GM19240 (cell line): Measurements from ENCODE around the gene USH1G.

Source experiments
- DNase-seq: peaks from one replicate; pipeline ENCODE4 v3.0.0; 2011; ENCODE audit warnings: low spot score; ENCODE audit not compliant: insufficient read length

USH1G gene

DNA sequence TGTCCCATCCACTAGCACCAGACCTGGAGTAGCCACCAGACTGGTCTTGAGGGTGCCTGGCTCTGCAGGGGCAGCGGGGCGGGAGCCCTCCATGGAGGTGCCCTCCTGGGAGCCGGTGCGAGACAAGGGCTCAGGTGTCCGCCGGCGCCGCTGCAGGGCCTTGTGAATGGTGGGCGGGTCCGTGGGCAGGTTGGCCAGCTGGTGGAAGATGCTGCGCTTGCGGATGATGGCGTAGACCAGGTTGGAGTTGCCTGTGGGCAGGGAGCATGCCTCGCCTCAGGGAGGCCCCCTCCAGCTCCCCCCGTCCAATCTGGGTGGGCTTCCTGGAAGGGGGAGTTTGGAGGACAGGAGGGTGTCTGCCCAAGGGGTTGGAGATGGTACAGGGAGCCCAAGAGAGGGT, 31.1 kb upstream of the USH1G start:
- no peak for DNase-seq

DNA sequence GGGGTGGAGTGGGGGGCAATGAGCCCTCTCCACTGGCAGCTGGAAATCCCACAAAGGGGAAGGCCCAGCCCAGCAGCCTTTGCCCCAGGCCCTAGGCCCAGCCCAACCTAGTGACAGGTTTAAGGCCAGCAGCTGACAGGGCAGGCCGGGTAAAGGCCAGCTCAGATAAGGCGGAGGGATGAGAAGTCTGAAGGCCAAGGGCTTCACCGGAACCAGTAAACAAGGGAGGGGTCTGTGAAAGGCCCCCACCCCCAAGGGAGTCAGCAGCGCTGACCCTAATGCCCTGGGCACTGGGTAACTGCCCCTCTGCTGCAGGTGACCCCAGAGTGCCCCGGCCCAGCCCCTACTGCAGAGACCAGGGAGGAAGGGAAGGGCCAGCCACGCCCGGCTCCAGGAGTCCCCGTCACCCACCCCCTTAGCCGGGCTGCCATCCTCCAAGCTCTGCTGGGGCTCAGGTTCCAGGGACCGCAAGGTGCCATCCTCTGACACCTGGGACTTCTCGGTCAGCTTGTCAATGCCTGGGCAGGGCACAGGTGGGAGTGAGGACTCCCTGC, 30.2 kb upstream of the USH1G start:
- DNase-seq, result no peak

DNA sequence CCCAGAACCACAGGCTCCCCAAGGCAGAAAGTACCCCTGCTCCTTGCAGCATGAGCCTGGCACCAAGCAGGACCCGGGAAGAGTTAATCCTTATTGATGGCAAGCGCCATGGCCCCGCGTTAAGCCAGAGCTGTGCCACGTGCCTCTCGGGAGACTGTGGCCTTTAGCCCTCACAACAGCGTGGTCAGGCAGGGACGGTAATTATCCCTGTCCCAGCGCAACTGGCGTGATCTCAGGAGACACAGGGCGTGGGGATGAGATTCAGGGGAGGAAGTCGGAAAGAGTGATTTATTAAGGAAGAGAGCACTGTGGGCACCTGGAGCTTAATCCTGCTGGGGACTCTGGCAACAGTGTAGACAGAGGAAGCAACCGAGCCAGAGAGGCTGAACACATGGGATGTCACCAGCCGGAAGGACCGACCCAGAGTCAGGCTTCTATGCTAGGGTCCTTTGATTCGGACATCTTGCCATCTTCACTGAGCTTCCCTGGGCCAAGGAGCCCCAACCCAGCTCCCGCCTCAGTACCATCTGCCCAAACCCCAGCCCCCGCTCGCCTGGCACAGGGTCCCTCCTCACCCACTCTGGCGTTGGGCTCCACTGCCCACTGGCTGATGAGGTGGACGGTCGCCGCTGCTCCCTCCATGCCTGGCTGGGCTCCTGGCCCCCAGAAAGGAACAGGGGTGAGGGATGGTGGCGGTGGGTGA, 29.5 kb upstream of the USH1G start:
- DNase-seq, result no peak

GRCh38 chr17:74951680-74952421, 28.8 kb upstream of the USH1G start:
- no peak for DNase-seq

- no peak for DNase-seq
Measured at GRCh38 chr17:74951065-74951464, 28.0 kb upstream of the USH1G start.

- DNase-seq, result no peak
Measured at GRCh38 chr17:74950207-74950606, 27.2 kb upstream of the USH1G start.

- DNase-seq, result no peak
Measured at GRCh38 chr17:74949455-74950115, 26.5 kb upstream of the USH1G start.

GRCh38 chr17:74947041-74947754, 24.1 kb upstream of the USH1G start:
- DNase-seq, result no peak

GRCh38 chr17:74946641-74947040, 23.6 kb upstream of the USH1G start:
- no peak for DNase-seq

DNA sequence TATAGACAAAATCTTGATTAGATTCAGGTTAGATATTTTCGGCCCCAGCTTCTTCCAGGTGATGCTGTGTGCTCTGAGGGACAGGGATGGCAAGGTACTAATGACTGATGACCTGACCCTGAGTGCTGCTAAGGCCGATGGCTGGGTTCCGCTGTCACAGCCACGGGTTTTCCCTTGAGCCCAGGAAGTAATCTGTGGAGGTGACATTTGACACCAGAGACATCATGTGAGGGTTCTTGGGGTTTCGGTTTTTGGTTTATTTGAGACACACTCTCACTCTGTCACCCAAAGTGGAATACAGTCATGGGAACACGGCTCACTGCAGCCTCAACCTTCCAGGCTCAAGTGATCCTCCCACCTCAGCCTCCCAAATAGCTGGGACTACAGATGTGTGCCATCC, 22.5 kb upstream of the USH1G start:
- DNase-seq, result peak; percentile 47

DNA sequence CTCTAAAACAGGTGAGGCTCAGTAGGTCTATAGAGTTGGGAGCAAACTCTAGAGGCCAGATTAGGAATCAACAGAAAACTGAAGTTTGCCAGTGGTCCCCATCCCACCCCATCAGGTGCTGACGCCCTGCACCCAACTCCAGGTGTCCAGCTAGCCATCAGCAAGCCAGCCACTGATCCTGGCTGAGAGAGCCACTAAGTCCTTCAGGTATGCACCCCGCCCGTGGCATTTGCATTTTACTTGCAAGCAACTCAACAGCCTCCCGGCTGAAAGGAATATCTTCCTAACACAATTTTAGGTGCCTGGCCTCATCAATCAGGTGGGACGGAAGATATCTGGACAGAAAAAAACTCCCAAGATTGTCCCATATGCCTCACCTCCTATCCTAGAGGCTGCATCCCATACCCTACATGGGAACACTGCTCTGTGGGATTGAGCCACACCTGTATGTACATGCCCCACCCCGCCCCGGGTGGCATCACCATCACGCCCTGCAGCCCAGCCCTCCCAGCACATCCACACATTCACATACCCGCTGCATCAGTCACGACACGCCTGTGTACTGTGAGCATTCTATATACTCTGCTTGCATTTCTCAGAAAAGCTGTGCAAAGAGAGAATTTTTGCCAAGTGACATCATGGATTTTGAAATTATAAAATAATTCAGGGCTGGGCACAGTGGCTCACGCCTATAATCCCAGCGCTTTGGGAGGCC, 20.9 kb upstream of the USH1G start:
- no peak for DNase-seq

- no peak for DNase-seq
Measured at GRCh38 chr17:74941128-74941725, 18.2 kb upstream of the USH1G start.

DNA sequence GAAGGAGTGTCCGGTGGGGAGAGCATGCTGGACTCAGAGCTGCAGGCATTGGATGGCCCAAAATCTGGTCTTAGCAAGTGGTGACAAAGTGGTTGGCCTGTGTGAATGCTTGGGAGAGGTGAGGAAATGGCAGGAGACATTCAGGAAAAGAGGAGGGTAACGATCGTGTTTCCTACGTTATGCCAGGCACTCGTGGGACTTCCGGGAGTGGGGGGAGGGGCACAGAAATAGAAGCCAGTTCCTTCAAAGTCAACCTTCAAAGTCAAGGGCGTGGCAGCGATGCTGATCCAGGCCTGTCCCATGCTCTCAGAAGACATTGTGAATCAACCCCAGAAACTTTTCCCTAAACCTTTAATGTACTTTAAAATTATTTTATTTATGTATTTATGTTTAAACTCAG, 16.5 kb upstream of the USH1G start:
- DNase-seq, result no peak

DNA sequence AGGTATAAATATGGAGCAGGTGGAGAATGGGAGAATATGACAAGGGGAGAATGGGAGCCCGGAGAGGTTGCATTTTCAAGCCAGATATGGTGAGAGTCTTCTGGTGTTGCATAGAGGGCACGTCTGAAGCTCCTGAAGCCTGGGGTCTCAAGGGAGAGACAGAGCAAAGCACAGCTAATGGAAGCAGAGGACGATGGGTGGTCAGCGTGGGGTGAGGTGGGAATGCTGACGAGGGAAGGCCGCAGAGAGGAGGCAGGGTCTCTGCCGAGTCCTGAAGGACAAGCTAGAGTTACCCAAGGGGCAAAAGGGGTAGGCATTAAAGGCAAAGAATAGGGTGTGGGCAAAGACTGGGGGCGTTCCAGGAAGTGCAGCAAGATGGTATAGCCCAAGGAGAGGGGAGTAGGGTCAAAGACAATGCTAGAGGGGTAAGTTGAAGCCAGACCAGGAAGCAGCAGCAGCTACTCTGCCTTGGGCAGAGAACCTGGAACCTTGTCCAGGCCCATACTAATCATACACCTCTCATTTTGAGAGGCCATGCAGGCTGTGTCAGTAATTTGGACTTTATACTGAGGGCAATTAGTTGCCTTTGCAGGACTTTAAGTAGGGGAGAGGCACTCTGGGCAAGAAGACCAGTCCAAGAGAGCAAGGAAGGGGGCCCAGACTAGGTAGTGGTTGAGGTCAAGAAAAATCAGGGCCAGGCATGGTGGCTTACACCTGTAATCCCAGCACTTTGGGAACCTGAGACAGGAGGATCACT, 15.3 kb upstream of the USH1G start:
- no peak for DNase-seq

DNA sequence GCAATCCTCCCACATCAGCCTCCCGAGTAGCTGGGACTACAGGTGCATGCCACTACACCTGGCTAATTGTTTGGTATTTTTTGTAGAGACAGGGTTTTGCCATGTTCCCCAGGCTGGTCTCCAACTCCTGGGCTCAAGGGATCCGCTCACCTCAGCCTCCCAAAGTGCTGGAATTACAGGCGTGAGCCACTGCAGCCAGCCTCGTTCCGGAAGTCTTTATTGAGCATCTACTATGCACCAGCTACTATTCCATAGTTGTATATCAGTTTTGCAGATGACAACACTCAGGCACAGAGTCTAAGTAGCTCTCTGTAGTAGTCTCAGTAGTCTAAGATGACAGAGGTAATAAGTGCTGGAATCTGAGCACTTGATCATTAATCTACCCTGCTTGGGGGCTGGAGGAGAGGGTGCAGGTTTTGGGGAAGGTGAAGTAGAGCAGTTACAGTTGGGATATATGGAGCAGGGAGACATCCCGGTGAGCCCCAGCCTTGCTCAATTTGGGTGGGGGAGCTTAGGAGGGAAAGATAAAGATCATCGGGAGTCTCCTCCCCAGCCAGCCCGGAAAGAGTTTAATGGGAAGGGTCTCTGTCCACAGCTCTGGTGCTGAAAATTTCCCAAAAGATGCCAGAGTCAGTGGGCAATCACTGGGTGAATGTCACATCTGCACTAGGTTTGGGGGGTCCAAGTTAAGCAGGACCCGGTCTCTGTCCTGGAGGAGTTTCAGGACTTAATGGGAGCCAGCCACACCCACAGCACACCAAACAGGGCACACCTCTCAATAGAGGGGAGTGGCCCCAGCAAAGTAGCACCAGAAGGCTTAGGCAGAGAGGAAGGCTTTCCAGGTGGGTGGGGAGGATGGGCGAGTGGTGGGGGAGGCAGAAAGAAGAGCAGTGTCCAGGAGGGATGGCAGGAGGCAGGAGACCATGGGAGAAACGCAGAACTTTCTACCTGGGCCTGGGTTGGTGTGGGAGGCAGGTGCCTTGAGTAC, 14.3 kb upstream of the USH1G start:
- no peak for DNase-seq

DNA sequence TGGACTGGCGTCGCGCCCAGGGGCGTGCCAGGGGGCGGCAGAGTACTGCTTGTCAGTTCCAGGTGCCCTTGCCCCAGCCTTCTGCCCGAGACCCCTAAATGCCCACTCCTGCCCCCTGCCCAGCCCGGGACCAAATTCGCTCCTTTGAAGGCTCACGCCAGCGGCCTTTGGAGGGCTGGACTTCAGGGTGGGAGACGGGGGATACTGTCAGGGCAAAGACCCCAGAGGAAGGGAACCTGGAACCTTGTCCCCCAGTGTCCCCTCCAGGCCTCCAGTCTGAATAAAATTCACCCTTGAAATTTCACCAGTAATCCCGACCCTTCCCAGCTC, 13.4 kb upstream of the USH1G start:
- no peak for DNase-seq

- DNase-seq, result no peak
Measured at GRCh38 chr17:74935585-74936469, 12.8 kb upstream of the USH1G start, which contains the start of gene OTOP3. OTOP3 (plus strand) TSS chr17:74935898; CDS start chr17:74935922, 24 bp downstream.

DNA sequence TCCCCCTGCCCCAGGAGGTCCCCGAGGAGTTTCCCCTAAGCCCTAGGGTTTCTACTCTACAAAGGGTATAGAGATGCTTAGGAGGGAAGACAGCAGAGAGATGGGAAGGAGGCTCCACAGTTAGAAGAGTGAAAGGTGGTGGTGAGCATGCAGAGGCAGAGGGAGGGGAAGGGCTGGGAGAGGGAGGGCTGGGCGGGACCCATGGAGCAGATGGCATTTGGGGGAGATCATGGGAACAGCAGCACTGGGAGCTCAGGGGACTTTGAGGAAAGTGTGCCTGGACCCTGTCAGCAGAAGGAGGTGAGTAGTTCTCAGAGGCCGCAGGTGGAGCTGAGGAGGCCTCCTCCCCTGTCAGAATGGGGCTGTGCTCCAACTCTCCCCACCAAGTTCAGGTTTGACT, 12.0 kb upstream of the USH1G start:
- DNase-seq, result no peak
